UCSD-AML1 (cell line): ENCODE measurements around the gene HPS1.
A peak's percentile ranks its signal among the peaks of the same experiment; 100 is the strongest.

Source experiments
- DNase-seq: peaks from one replicate; lab custom pipeline; 2025; ENCODE audit not compliant: unreplicated experiment; lab: John Stamatoyannopoulos, UW

The HPS1 gene

GRCh38 chr10:98446661-98447221, at the start of gene HPS1:
Gene HPS1 (minus strand): TSS chr10:98446935. CDS start chr10:98443240, 3,695 bp downstream.
- peak; percentile 85 for DNase-seq

GRCh38 chr10:98492763-98493162, 46.0 kb upstream of the HPS1 start:
- no peak for DNase-seq

DNA sequence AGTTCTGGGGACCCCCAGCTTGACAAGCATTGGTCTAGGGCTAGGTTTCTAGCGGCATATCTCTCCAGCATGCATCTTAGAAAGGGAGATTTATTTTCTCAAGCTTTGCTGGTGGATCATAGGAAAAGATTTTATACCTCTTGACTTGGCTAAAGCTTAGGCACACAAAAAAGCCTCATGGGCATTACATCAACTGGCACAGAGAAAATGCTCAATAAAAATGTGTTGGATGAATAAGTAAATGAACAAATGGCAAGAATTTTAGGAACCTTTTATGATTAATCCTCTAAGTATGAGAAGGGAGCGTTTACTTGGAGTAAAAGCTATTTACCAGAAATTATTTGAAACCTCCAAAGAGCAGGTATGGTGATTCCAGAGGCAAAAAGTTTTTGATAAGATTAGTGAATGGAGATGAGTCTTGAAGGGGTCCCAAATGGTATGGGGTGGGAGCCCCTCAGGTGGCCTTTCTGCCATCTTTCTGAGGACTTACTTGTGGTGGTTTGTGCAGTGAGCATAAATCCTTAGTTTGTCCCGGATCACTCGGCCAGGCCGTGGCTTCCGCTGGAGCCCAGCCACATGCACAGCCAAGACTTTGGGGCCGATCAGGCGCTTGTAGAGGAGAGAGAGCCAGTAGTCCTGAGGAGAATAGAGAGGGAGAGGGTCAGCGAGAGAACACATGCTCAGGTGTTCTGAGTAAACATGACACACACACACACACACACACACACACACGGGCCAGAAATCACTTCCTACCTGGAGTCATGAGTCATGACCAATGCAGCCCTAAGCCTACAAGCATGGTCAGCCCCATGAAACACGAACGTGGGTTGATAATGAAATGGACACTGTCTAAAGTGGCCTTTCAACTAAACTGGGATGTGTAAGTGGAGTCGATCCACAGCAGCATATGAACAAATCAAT, 43.1 kb upstream of the HPS1 start:
- no peak for DNase-seq

DNA sequence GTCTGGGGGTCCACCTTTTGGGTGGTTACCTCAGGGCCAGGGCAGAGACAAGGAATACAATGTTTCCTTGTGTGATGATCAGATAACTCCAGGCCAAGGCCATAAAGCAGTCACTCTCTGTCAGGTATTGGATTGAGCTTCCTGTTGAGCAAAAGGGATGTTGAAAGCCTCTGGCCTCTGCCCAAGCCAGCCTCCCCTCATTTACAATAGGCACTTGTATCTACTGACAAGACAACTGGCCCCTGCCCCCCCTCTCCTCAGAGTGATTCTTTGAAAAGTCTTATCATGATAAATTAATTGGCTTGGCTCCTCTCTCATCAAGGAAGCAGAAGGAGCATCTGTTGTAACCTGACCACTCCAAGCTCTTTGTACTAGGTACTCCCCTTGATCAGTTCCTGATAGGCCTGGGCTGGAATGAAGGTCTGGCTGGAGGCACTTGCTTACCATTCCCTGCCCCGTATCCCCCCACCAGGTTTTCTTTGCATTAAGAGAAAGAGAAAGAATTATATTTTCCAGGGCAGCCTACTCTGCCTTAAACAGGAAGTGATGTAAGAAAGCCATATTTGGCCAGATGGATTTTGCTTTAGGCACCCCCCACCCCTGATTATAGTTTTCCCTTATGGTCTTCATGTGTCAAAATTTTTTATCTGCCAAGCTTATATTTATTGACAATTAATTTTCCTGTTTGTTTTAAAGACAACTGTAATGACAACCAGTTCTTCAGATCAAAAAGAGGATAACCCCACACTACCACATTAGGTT, 42.1 kb upstream of the HPS1 start:
- no peak for DNase-seq

GRCh38 chr10:98487649-98488048, 40.9 kb upstream of the HPS1 start:
- no peak for DNase-seq

DNA sequence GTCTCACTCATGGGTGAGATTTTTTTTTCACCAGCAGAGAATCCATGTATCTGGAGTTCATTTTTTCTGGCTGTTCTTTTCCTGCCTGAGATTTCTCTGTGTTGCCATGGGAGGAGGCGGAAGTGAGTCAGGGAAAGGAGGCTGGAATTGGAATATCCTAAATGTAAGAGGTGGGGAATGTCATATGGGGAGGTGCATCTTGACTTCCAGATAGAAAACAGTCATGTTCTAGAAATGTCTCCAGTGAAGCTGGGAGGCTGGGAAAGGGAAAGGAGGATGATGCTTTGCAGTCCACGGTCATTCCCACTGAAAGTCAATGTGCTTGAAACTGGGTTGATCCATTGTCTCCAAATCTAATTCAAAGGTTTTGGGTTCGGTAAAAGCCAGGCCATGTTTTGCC, 39.7 kb upstream of the HPS1 start:
- DNase-seq, result no peak

- no peak for DNase-seq
These were observed 39.2 kb upstream of the HPS1 start for GRCh38 chr10:98485959-98486358.

DNA sequence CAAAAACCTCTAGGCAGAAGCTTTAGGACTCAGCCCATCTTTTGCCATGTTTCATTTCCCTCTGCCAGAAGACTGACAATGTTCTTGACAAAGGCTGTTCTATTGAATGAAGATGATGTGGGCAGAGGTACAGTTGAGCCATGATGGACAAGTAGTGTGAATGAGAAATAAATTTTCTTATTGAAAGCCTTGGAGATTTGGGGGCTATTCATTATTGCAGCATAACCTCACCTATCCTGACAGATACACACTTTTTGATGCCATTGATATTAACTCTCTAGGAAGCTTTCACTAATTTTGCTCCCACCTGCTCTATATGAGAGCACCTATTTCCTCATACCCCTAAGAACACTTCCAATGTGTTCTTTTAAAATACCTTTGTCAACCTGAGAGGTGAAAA, 36.9 kb upstream of the HPS1 start:
- no peak for DNase-seq

DNA sequence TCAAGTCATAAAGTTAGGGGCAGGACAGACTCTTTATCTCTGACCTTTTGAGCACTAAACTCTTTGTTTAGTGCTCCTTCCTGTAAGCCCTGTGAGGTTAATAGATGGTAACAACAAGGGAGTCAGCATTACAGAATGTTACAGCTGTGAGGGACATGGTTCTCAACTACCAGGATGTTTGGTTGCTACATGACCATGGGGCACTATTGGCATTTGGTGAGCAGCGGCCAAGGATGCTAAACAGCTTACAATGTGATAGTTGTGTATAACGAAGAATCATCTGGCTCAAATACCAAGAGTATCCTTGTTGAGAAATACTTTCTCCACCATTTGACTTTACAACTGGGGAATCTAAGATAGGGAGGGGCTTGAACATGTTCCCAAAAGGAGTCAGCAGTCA, 35.4 kb upstream of the HPS1 start:
- DNase-seq, result no peak

GRCh38 chr10:98481404-98481945, 34.7 kb upstream of the HPS1 start:
- no peak for DNase-seq

DNA sequence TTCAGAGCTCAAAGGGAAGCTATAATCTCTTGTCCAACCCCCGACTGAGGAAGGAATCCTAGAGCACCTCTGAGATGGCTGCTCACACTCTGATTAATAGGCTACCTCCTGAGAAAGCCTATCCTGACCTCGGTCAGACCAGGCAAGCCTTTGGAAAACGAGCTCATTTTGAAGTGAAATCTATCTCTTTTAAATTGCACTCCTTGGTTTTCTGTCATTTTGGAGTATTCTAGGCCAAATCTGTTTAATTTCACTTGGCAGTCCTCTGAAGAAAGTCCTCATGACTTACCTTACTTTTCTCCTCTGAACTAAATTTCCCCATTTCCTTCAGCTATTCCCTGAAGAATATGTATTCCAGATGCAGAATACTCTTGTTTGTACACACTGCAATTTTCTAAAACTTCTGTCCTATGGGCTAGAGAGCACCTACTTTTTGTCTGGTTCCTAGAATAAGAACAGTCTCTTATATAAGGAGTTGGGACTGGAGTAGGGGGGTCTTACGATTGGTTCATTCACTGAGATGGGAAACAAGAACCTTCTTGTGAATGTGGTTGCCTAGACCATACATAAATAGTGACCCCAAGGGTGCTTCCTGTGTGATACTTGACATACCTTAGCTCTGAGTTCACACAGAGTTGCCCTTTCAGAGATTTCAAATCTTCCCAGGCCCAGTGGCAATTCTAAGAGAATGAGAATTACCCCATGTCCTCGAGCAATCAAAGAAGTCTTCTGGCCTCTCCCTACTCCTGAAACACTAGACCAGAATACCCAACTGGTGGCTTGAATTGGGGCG, 31.9 kb upstream of the HPS1 start:
- no peak for DNase-seq

DNA sequence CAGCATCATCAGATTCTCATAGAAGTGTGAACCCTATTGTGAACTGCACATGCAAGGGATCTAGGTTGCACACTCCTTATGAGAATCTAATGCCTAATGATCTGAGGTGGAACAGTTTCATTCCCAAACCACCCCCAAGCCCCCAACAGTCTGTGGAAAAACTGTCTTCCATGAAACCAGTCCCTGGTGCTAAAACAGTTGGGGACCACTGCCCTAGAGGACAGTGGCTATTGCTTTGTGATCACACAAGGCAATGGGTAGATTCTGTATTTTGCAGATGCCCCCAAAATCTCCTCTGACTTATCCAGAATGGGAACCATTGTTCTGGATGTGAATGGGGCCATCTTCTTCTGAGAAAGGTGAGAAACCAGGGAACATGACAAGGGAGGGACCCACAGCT, 31.1 kb upstream of the HPS1 start:
- DNase-seq, result no peak

DNA sequence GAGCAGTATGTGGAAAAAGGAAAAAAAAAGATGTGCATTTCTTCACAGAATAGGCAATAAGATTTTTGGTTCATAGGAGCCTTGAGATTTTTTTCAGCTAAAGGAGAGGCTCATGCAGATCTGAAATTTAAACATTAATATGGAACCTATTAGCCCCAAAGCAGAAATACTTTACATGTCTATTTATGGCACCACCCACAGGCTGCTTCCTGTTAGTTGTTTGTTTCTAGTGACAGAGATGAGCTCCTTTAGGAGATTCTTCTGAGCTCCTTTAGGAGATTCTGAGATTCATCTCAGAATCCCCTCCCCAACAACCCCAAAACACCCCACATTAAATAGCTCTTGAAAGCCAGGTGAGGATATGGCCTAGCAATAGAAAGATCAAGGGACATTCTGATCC, 27.9 kb upstream of the HPS1 start:
- no peak for DNase-seq

DNA sequence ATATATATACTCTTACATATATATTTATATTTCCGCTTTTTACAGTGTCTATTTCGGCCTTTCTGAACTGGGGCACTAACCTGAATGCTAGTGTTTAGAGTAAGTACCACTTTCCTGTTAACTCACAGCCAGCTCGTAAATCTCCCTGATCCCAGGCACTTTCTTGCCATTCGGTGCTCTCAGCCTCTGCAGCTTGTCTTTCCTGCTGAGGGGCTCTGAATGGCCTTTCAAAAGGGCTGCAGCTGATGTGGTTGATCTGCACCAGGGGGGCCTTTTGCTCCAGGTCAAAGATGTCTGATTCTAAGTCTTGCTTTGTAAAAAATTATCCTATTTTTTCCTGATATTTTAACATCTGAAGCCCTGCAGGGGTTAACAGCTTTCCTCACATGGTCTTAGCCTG, 25.5 kb upstream of the HPS1 start:
- no peak for DNase-seq

- DNase-seq, result no peak
These were observed 24.1 kb upstream of the HPS1 start for GRCh38 chr10:98470850-98471249.

DNA sequence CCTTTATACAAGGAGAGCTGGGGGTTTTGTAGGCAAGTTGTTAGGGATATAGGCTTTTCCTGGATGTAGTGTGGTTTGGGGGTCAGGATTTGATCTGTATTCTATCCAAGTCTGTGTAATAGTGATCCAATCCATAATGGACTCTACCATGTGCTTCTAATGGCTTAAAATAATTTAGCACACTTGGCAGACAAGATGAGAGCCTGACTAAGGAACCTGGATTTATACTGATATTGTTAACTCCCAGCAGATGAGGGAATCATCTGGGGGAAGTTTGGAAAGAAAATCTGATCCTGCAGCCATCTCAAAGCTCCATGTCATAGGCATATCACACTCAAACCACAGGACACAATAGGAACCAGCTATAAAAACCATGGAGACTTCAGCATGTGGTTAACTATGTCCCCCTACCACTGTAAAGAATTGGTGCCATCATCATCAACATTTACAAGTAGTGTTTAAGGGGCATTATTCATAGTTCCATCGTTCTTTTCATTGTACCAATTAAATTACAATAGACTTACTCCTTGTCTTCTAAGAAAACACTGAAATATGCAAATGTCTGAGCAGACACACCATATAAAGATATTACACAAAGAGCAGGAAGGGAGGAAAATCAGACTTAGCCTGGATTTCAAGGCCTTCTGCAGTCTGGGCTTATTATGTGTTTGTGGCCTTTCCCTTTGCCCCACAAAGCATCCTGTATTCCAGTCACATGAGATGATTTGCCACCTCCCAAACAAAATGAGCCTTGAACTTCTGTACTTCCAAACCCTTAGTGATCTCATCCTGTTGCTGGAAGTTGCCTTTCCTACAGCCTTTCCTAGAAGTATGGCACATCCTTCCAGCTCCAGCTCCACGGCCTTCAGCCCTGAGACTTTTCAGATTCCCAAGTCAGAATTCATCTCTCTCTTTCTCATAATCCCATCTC, 22.5 kb upstream of the HPS1 start:
- DNase-seq, result no peak

- DNase-seq, result peak; percentile 56
These were observed 21.0 kb upstream of the HPS1 start for GRCh38 chr10:98467506-98468318.

GRCh38 chr10:98466861-98467505, 20.2 kb upstream of the HPS1 start:
- DNase-seq, result no peak
